Measurements from ENCODE around the gene ADRB2.
A peak's percentile ranks its signal among the peaks of the same experiment; 100 is the strongest.
"Not testable (repeated sequence)": the region's sequence is repeated elsewhere in the genome, so short reads cannot be mapped to it uniquely, and the experiment has no call there.

The ADRB2 gene

DNA sequence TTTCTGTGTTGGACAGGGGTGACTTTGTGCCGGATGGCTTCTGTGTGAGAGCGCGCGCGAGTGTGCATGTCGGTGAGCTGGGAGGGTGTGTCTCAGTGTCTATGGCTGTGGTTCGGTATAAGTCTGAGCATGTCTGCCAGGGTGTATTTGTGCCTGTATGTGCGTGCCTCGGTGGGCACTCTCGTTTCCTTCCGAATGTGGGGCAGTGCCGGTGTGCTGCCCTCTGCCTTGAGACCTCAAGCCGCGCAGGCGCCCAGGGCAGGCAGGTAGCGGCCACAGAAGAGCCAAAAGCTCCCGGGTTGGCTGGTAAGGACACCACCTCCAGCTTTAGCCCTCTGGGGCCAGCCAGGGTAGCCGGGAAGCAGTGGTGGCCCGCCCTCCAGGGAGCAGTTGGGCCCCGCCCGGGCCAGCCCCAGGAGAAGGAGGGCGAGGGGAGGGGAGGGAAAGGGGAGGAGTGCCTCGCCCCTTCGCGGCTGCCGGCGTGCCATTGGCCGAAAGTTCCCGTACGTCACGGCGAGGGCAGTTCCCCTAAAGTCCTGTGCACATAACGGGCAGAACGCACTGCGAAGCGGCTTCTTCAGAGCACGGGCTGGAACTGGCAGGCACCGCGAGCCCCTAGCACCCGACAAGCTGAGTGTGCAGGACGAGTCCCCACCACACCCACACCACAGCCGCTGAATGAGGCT is at the start of gene ADRB2:
TSS of gene ADRB2 (plus strand) at position 559 of the 686 bp plus-strand sequence. CDS start 221 bp downstream, outside the sequence.
- peak; percentile 30 for DNase-seq

DNA sequence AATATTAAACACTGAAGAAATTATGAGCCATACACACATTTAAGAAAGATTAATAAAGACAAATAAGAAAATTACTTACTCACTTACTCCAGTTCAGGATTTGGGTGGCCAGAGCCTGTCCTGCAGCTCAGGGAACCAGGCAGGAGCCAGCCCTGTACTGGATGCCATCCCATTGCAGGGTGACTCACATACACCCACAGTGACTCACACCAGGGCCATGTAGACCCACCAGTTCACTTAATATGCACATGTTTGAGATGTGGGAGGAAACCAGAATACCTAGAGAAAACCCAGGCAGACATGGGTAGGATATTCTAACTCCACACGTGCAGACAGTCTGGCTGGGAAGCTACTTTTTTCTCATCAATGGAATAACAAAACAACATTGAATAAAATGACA is 49.6 kb upstream of the ADRB2 start:
- DNase-seq = no peak

DNA sequence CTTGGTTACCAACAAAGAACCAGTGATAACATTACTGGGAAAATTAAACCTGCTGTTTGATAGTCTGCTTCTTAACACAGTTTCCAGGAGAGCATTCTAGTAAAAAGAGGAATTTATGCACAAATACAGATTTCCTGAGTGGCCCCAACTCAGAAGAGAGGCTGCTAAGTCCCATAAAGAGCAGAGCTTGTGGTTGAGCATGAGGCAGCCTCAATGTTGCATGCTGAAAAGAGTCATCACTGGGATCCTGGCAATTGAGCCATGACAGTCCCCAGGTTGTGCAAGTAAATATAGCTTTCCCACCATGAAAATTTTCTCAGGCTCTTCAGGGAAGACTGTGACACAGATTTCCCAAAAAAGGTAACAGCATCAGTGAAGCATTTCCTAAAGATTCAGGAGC is 47.5 kb upstream of the ADRB2 start:
- DNase-seq = no peak

DNA sequence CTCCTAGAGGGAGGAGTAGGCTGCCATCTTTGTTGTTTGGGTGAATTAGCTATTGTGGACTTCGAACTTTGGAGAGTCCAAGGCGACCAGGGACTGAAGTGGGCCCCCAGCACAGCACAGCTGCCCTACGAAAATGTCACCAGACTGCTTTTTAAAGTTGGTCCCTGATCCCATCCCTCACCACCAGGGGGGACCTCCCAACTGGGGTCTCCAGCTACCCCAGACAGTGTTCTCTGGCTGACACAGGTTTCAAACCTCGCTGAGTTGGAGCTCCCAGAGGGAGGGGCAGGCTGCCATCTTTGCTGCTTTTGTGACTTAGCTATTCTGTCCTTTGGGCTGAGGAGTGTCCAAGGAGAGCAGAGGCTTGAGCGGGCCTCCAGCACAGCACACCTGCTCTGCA is 45.7 kb upstream of the ADRB2 start:
- no peak for DNase-seq

DNA sequence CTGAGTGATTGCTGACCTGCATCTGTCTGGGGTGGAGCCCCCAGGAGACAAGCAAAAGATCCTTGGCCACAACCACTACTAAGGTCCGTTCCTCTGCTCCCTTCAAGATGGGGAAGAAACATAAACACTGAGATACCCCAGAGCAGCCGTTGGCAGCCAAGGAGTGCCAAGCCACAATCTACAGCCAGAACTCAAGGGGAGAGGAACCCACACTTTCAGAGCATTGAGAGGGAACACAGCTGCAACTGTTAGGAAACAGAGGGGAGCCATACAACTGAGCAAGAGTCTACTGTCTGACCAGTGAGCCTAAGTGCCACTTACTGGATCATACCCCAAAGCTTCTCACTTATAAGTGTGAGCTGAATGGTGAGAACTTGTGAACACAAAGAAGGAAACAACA is 44.6 kb upstream of the ADRB2 start:
- DNase-seq = no peak

DNA sequence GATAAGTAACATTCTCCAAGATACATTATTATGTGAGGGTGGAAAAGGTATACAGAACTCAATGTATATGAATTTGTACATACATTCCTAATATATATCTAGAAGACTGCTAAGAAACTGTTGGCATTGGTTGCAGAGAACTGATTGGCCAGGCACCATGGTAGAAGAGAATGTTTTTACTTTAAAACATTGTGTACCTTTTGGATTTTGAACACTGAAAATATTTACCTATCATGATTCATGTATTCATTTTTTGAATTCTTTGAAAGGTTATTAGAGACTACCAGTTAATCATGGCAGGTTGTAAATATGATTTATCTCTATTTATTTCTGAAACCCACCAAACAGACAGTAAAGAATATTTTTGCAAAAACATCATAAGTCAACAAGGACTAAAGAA is 41.2 kb upstream of the ADRB2 start:
- no peak for DNase-seq

DNA sequence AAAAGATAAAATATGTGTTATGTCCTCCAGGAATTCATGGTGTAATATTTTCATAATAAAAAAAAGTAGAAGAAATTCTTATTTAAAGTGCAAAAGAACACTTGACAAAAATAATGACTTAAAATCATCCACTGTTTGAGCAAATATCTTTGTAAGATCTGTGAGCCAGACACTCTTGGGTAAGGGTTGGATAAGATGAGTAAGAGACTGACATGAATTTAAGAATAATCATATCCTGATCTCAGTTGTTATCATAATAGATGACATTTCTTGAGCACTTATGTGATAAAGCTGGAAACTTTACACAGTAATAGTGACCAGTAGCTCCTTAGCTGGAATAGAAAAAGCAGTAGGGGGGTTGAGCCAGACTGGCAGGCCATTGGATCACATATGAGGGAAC is 40.0 kb upstream of the ADRB2 start:
- no peak for DNase-seq

DNA sequence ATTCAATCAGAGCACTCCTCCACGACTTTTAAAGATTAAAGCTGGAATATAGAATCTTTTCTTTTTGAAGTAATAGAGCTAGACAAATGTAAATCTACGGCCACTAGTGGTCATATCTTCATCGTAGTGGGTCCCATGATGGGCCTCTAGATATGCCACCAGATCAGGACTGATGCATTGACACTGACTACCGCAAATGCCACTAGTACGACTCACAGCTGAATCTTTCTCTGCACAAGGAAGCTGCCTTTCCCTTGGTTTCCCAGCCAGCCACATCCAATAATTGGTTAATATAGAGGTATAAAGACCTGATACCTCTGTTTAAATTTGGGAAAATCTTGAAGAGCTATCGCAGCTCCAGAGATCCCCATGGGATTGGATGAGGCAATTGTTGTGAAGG is 37.8 kb upstream of the ADRB2 start:
- DNase-seq = no peak

DNA sequence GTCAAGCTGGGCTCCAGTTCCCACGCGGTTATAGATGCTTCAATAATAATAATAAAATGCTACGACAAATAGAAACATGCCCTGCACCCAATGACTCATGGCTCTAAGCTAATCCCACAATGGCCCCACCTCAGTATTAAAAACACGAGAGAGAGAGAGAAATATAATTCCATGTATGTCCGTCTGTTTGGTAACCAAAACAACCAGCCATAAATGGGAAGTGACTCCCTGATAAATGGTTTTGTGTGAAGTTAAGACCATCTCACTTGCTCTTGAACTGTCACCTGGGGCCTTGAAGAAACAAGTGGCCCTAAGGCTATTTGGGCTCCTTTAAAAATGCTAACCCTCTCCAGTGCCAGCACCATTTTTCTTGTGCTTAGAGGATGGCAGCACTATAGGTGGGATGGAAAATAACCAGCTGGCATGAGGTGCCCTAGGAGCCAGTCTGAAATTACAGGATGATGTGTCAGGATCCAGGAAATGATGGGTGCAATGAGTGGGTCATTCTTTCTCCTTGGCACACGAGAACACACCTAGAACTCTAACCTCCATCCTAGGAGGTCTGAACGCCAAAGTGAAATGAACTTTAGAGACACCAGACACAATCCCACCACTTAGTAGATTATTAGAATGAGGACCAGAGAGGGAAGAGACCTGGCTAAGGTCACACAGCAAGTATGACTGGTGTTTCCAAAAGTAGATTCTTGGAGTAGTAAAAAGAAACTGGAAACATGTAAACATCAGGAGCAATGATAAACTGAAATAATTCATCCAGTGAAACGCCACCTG is 35.7 kb upstream of the ADRB2 start:
- DNase-seq = no peak

DNA sequence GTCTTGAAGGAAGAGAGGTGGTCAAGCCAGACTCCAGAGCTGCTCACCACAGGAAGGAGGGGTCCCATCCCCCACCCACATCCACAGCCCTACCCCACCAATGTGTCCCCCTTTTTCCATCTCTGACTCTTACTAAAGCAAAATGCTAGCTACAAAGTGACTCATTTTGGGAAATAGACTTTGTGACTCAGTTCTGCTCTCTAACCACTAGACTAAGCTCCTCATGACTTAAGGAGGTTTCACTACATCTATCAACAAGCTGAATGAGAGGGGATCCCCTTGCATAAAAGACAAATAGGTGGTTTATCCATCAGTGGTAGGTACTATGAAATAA is 35.1 kb upstream of the ADRB2 start:
- DNase-seq = no peak

DNA sequence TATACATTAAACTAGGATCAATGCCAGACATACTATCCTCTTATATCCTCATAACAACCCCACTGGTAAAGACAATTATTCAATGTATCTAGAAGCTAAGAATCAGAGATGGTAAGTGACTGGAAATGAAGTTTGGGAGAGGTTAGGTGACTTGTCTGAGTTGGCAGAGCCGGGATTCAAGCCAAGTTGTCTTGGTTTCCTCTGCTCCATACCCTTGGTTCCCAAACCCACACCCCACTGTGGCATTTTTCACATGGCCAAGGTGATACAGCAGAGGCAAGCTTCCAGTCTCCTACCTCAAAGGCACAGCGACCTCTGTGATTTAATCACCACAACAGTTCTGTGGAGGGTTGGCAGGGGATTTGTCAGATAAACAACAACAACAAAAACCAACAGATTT is 34.7 kb upstream of the ADRB2 start:
- no peak for DNase-seq

DNA sequence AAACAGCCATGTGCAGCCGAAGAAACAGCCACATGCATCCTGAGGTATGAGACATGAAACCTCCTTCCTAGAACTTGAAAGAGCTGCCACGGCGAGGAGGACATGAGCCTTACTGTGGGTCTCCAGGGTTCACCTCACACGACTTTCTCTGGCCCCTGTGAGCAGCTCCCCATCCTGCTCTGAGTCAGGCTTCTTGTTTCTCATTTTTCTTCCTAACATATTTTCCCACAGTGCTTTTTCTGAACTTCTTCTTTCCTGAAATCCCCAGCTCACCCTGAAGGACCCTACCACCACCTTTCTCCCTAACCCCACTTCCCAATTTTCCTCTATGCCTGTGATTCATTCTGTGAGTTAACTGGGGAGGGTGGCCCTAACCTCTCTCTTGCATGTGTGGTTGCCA is 33.7 kb upstream of the ADRB2 start:
- no peak for DNase-seq

DNA sequence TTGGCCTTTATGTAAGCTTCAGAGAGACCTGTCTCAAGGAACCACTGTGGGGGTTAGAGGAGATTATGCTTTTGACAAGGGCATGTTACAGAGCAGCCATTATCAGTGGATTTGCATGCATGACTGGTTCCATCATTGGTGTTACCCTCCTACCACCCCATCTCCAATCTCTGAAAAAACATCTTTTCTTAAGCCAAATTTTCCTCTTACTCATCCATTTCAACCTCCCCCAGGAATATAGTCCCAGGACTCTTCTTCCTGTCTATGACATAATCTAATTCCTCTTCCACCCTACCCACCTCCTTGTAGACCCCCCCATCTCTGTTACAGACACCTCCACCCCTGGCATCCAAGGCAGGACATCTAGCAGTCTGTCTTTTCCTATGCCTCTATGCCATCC is 33.1 kb upstream of the ADRB2 start:
- no peak for DNase-seq

DNA sequence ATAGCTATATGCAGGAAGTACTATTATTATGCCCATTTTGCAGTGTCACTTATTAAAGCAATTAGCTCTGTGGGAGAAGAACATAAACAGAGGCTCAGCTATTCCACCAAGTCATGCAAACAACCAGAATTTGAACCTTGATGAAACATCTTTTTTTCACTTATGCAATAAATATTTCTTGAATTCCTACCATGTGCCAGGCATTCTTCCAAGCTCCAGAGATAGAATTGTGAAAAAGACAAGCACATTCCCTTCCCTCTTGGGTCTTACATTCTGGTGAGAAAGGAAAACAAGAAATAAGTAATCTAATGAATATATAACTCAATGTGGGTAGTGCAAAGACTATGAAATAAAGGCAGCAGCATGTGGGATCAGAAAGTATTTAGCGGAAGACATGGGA is 32.1 kb upstream of the ADRB2 start:
- no peak for DNase-seq

DNA sequence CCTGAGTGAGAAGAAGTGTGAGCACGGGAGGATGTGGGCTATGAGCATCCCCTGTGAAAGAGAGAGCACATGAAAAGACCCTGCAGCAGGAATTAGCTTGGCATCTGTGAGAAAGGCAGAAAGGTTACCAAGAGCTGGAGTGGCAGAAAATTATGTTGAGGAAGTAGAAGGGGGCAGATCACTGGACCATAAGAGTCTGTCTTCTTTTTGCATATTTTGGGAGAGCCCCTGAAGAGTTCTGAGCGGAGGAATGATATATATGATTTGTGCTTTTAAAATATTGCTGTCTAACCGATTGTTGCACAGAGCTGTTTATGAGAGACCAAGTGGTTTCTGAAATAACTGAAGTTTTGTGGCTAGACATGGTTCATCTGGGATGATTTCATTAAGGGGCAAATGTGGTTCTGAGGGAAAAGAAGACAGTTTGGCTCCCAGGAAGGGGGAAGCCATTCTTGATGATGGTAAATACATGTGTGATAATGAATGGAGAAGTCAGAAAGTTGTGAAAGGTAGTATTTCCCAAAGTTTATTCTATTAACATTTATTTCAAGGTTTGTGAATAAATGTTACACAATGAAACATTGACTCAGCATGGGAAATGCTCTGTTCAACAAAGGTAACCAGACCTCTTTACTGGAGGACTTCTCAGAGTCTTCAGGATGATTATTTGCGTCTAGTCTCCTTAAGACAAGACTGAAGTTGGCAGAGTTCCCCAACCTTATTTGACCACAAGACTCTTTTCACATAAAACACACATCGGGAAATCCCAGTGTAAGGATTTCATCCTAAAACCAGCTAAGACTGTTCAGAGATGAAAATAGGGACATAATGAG is 31.5 kb upstream of the ADRB2 start:
- DNase-seq = no peak

DNA sequence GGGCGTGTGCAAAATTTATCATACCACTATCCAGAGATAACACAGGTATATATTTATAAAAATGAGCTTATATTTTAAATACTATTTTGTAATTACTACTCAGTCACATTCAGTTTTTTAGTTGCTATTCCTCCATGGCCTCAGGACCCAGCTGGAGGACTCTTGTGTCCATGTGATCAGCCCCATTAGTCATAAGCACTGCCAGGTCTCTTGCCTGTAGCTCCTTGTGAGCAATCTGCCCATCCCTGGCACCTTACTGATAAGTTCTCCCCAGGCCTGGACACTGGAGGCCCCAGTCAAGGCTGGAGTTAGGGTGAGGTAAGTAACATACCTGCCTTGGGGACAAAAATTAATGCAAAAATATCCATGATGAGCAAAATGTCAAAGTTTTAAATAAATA is 29.5 kb upstream of the ADRB2 start:
- no peak for DNase-seq

DNA sequence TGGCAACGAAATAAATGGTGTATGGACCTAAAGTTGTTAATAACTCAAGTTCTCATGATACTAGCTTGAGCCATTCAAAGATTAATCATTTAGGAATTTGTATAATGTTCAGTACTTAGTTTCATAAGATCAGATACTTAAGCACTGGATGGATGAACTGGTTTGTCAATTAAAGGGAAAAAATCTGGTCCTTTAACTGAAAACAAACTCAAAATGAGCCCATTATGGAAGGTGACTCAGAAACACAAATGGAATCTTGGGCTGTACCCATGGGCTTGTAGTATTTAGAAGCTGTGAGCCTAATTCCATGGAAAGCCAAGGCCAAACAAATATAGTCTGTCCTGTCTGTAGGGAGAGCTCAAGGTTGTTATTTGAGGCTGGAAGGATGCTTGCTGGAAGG is 27.6 kb upstream of the ADRB2 start:
- no peak for DNase-seq

DNA sequence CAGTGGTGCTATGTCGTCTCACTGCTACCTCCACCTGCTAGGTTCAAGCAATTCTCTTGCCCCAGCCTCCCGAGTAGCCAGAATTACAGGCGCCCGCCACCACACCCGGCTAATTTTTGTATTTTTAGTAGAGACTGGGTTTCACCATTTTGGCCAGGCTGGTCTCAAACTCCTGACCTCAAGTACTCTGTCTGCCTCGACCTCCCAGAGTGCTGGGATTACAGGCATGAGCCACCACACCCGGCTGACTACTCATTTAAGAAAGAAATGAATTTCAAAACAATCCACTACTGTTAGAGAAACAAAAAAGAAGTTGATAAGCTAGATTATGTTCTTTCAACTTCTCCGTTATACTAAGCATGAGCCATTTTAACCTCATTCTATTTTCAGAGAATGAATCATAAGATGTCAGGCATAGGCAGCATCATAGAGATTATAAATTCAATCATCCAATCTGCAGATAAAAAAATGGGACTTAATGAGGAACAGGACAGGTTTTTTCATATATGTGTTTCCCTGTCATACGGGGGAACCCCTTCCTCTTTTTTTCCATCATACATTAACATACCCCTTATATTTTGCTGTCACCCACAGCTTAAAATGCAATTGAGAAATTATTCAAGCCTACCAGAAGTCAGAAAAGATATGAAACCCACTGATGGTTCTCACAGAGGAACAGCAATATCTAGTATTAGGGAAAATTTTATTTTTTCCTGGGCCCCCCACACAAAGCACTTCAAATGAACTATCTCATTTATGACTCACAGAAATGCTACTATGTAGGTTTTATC is 26.5 kb upstream of the ADRB2 start:
- no peak for DNase-seq

DNA sequence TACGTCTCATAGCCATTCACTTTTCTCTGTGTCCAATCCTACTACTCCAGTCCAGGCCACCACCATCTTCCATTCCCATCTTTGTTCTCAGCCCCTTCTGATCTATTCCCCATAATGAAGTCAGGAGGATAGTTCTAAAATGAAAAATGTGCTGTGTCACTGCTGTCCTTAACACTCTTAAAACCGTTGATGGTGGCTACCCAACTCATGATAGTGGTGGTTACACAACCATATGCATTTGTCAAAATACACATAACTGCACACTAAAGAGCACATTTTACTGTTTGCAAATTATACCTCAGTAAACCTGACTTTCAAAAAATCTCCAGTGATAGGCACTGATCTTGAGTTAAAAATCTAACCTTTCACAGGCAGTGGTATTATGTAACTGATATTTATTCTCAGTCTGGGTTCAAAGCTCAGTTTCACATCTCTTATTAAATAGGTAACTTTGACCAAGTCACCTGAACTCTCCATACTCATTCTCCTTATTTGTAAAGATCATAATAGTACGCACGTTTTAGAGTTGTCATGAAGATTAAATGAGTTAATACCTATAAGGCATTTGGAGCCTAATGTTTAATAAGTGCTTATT is 24.6 kb upstream of the ADRB2 start:
- DNase-seq = no peak

DNA sequence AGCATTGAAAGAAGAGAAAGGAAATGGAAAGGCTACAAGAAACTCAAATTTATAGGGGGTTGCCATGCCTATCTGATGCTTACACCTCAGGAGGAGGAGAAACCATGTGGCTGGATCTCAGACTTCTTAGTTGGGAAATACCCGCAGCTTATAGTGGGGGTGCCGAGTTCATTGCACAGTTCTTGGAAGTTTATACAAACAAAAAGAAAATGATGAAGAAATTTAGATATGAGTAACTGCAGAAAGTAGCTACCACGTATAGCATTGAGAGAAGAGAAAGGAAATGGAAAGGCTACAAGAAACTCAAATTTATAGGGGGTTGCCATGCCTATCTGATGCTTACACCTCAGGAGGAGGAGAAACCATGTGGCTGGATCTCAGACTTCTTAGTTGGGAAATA is 23.0 kb upstream of the ADRB2 start:
- DNase-seq = not testable (repeated sequence)

DNA sequence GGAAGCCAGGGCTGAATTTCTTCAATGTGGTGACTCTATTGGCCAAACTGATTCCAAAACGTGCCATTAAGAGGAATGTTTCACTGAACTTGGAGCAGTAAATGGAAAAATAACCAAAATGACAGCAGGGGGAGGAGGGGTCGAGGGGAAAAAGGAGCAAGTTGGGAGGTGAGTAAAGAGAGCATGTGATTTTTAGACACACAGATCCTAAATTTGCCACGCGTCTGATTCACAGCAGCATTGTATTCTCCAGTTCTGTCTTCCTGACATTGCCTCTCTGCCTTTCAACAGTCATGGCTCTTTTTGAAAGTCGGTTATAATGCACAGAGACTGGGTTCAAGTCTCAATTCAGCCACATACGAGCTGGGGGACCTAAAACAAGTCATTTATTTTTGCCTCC is 22.0 kb upstream of the ADRB2 start:
- DNase-seq = no peak

All from NK-92 treated with Interleukin-12 subunit alpha and Interleukin-12 subunit beta, amount 100 ng/mL, for 24 hours (cell line).